SU-DHL-6 (cell line): ENCODE results near the gene PRXL2B.

Experiments
- CTCF ChIP-seq: fragments of 200-600 bp; sonication (generic); IDR thresholded peaks from one replicate; pipeline ENCODE4 v1.5.1; 2017; ENCODE audit warnings: antibody characterized with exemption, mild to moderate bottlenecking, low read length, moderate library complexity; ENCODE audit not compliant: insufficient read depth, poor library complexity, severe bottlenecking
- EZH2phosphoT487 ChIP-seq: fragments of 200-600 bp; sonication (generic), shearing (Covaris generic); conservative IDR thresholded peaks from 2 replicates; pipeline ENCODE4 v1.6.1; 2018; ENCODE audit warnings: mild to moderate bottlenecking, antibody characterized with exemption, low read length, moderate library complexity, mixed read lengths

GRCh38 chr1:2586154-2587070 is at the start of gene PRXL2B:
- TF ChIP-seq CTCF (no peak), EZH2phosphoT487 (no peak)
